22Rv1 (cell line): ENCODE results near the gene SPEF2.

Experiments used
- ZFX ChIP-seq: fragments of 450-650 bp; IDR thresholded peaks from 2 replicates; pipeline ENCODE4 v1.6.1; 2017; ENCODE audit warnings: antibody characterized with exemption, borderline replicate concordance
- TF ChIP-seq, protein P1 (sequence below): fragments of 450-650 bp; IDR thresholded peaks from 2 replicates; pipeline ENCODE4 v1.5.1; 2017; ENCODE audit warnings: mild to moderate bottlenecking

GRCh38 chr5:35781181-35781790 lies 163.6 kb downstream of the SPEF2 start:
- TF ChIP-seq, protein P1, sequence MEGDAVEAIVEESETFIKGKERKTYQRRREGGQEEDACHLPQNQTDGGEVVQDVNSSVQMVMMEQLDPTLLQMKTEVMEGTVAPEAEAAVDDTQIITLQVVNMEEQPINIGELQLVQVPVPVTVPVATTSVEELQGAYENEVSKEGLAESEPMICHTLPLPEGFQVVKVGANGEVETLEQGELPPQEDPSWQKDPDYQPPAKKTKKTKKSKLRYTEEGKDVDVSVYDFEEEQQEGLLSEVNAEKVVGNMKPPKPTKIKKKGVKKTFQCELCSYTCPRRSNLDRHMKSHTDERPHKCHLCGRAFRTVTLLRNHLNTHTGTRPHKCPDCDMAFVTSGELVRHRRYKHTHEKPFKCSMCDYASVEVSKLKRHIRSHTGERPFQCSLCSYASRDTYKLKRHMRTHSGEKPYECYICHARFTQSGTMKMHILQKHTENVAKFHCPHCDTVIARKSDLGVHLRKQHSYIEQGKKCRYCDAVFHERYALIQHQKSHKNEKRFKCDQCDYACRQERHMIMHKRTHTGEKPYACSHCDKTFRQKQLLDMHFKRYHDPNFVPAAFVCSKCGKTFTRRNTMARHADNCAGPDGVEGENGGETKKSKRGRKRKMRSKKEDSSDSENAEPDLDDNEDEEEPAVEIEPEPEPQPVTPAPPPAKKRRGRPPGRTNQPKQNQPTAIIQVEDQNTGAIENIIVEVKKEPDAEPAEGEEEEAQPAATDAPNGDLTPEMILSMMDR = no peak
- TF ChIP-seq ZFX = no peak
